Measurements from ENCODE around the gene FBXL3. TPM values are rescaled to one million over a fixed set of nuclear protein-coding genes. Genes with fewer than 3 reads are reported as not detected.

FBXL3 gene
- total and polyA plus RNA-seq, 4 donors, result 10.2 to 60.4 (median 28.1) TPM

- Histone ChIP-seq H3K27ac (ENCODE audit: low read depth in 1 of 2, low read length in 2 of 2) (no peak overlapping the region), H3K36me3 (ENCODE audit: control insufficient read depth in 4 of 4, insufficient read depth in 3 of 4, low read depth in 1 of 4, low read length in 3 of 4) (peaks cover 0 to 8% (median 4%) of the 10 kb centered on the region in 4 donors), H3K4me3 (ENCODE audit: low read depth in 1 of 3, low read length in 3 of 3) (no peak overlapping the region), H3K4me1 (ENCODE audit: control insufficient read depth in 4 of 4, insufficient read depth in 4 of 4, low read length in 3 of 4) (peaks cover 0 to 23% (median 14%) of the 10 kb centered on the region in 4 donors), H3K27me3 (ENCODE audit: control insufficient read depth in 4 of 4, insufficient read depth in 4 of 4, low read length in 3 of 4) (no peaks in the 10 kb centered on the region), H3K9ac (ENCODE audit: low read depth in 1 of 2, low read length in 2 of 2) (no peak overlapping the region), H3K9me3 (ENCODE audit: control insufficient read depth in 4 of 4, low read length in 3 of 4) (no peaks in the 10 kb centered on the region)
- 86% methylated on average over 5 of the region's 5 CpGs for WGBS
- DNase-seq (ENCODE audit: low spot score), result no peak
- TF ChIP-seq NR2F2 (IDR thresholded peaks at IDR 0.05) (no peak), SP1 (IDR thresholded peaks at IDR 0.05) (no peak), FOXA2 (IDR thresholded peaks at IDR 0.05) (no peak), YY1 (IDR thresholded peaks at IDR 0.05) (no peak), FOXA1 (IDR thresholded peaks at IDR 0.05) (no peak), ZBTB33 (IDR thresholded peaks at IDR 0.05) (no peak), GABPA (IDR thresholded peaks at IDR 0.05 in 1 of 2, conservative IDR thresholded peaks at IDR 0.05 in 1 of 2) (no peak), RAD21 (IDR thresholded peaks at IDR 0.05) (no peak), EGR1 (IDR thresholded peaks at IDR 0.05; ENCODE audit: low read depth in 2 of 2) (no peak), ATF3 (IDR thresholded peaks at IDR 0.05) (no peak), MAX (IDR thresholded peaks at IDR 0.05) (no peak), JUND (IDR thresholded peaks at IDR 0.05) (no peak), HNF4A (conservative IDR thresholded peaks at IDR 0.05) (no peak), REST (IDR thresholded peaks at IDR 0.05) (no peak), CTCF (IDR thresholded peaks at IDR 0.05; ENCODE audit: low read depth, low read length, missing input control) (no peak), RXRA (IDR thresholded peaks at IDR 0.05) (no peak), TAF1 (conservative IDR thresholded peaks at IDR 0.05) (no peak)
Observed at GRCh38 chr13:76993473-76993872, 33.5 kb downstream of the FBXL3 start.

All from liver (tissue), 9 donors.